A375 (cell line): ENCODE measurements around the gene CLDN5. TPM values are rescaled to one million over a fixed set of nuclear protein-coding genes. Genes with fewer than 3 reads are reported as not detected.

Experiments
- total RNA-seq: library from RNA; depleted of rRNA; stranded (reverse); fragments of >200 nt; shearing (Covaris generic); gene quantifications from 2 replicates; pipeline ENCODE4 v1.2.3, GENCODE V29; 2014; rRNA removed

Gene CLDN5, protein sequence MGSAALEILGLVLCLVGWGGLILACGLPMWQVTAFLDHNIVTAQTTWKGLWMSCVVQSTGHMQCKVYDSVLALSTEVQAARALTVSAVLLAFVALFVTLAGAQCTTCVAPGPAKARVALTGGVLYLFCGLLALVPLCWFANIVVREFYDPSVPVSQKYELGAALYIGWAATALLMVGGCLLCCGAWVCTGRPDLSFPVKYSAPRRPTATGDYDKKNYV
- total RNA-seq, result not detected in 2 replicates

DNA sequence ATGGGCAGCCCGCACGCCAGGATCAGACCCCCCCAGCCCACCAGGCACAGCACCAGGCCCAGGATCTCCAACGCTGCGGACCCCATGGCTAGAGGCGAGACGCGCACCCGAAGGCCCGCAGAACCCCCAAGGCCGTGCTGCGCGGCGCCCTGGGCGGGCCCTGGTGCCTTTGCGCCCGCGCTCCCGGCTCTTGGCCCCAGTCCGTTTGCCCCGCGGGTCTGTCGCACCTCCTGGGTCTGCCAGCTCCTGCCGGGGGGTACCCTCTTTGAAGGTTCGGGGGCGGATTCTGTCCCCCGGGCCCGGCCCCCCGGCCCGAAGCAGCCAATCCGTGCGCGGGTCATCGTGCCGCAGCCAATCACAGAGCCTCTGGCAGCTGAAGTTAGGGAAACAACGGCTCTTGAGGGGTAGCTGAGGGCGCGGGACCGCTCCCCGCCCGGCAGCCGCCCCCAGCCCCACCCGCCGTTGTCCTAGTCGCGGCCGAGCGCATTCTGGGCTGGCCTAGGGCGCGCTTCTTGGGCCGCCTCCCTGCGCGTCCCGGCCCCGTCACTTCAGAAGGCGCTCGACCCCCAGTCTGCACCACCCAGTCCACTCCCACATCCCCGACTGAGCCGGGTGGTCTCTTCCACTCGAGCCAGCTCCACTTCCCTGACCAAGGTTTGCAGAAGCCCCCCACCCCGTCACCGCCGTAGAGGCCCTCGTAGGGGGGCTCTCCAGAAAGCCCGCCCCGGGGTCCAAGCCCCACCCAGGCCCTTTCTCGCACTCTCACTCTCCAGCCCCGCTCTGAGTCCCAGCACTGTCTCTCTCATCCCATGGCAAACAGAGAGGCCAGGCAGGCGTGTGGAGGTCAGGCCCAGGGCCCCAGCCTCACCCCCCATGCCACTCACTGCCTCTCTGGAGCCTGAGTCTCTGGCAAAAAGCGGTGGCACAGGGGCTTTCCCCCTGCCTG, at the start of gene CLDN5:
CLDN5 (minus strand) TSS at position 241 of the 946 bp plus-strand sequence; CDS start at position 86, 155 bp downstream.

DNA sequence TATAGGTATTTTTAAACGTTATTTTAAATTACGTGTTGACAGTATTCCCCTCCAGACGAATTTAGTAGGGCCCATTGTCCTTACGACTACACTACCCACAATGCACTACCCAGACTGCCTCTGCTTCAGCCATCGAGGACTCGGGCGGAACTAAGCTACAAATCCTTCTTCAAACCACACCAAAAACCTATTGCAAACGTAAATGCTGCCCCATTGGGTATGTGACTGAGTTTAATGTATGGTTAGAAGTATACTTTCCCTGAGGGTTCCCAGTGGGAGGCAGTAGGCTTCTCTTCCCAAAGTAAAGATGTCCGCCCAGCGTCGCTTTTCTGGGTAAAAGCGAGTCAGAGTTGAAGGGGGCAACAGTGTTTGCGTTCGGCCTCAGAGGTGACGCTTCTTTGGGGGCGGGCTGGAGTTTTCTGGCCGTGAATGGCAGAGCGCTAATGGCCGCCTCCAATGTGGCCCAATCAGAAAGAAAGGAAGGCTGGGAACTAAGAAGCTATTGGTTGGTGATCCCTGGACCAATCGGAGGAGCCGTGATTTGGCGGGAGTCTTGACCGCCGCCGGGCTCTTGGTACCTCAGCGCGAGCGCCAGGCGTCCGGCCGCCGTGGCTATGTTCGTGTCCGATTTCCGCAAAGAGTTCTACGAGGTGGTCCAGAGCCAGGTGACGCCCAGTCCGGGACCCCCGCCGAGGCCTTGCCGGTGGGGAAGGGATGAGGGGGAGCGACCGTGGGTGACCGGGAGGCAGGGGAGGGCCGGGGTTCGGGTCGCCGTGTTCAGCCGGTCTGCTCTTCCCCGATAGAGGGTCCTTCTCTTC, 44.6 kb downstream of the CLDN5 start, which contains the start of gene CDC45:
CDC45 (plus strand) TSS at position 566 of the 818 bp plus-strand sequence; CDS start at position 615, 49 bp downstream.

DNA sequence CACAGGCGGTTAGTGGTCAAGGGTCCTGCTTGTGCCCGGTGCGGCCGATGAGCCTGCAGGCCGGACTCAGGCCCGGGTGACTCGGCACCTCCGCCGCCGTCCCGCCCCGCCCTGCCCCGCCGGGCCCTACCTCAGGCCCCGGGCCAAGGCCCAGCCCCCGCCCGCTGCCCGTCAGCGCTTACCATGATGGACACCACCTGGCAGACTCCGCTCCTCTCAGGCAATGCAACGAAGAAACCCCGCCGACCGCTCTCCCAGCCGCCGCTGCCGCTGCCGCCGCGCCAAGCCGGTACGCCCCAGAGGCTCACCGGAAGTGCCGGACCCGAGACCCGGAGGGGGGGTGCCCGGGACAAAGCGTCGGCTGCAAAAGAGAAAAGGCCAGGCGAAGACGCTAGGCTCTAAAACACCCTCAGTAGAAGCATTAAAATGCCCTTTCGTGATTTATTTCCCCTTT, 45.3 kb downstream of the CLDN5 start, which contains the start of gene UFD1:
UFD1 (minus strand) TSS at position 293 of the 454 bp plus-strand sequence; CDS start at position 185, 108 bp downstream.

Other genes starting within 250 kb of the CLDN5 start
- 7.0 and 8.5 TPM in 2 replicates for gene CLTCL1, start 232.7 kb downstream of the CLDN5 start, total RNA-seq
- 14.0 and 15.8 TPM in 2 replicates for gene HIRA, start 92.7 kb downstream of the CLDN5 start, total RNA-seq
- gene MRPL40, start 91.9 kb downstream of the CLDN5 start, total RNA-seq, result 59.9 and 65.4 TPM in 2 replicates
- gene C22orf39, start 76.7 kb downstream of the CLDN5 start, total RNA-seq, result 19.7 and 24.8 TPM in 2 replicates
- gene UFD1, start 45.2 kb downstream of the CLDN5 start, total RNA-seq, result 48.2 and 59.7 TPM in 2 replicates
- gene CDC45, start 44.5 kb downstream of the CLDN5 start, total RNA-seq, result 59.7 and 62.4 TPM in 2 replicates
- 7.5 and 19.7 TPM in 2 replicates for gene SEPTIN5, start 190.1 kb upstream of the CLDN5 start, total RNA-seq
- gene GP1BB, start 199.1 kb upstream of the CLDN5 start, total RNA-seq, result 1.1 and 1.6 TPM in 2 replicates
- gene TBX1, start 236.4 kb upstream of the CLDN5 start, total RNA-seq, result not detected in 2 replicates